PFSK-1 (cell line): ENCODE measurements around the gene ARHGAP12.

ENCODE experiments used
- POLR2AphosphoS5 ChIP-seq: IDR thresholded peaks from 2 replicates; pipeline ENCODE4 v1.6.1; 2012; ENCODE audit warnings: low read depth, mild to moderate bottlenecking, control low read depth, low read length, moderate library complexity
- TAF1 ChIP-seq: IDR thresholded peaks from 2 replicates; pipeline ENCODE4 v1.6.1; 2012; ENCODE audit warnings: low read length, control low read depth, borderline replicate concordance; ENCODE audit not compliant: insufficient read depth

DNA sequence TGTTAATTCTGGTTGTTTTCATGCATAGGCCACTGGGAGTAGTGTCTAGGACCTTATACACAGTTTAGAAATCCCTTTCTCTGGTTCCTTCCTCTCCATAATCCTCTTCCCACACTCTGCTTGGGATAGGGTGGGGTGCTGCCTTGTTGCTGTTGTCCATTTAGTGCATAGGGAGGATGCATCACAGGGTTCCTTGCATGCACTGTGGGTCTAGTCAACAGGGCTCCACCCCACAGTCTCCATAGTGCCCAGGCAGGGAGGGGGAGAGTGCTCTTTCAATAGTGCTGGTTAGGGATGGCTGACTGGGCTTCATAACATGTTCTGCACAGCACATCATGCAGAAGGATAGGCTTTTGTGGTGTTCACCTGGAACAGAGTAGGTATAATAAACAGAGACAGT lies 81.1 kb downstream of the ARHGAP12 start:
- TF ChIP-seq POLR2AphosphoS5 (no peak), TAF1 (no peak)
